COLO829 (cell line): Measurements from ENCODE around the gene TMEM131.

Experiments
- DNase-seq: peaks from one replicate; pipeline ENCODE4 v3.0.0; 2012; ENCODE audit warnings: low spot score

The TMEM131 gene

DNA sequence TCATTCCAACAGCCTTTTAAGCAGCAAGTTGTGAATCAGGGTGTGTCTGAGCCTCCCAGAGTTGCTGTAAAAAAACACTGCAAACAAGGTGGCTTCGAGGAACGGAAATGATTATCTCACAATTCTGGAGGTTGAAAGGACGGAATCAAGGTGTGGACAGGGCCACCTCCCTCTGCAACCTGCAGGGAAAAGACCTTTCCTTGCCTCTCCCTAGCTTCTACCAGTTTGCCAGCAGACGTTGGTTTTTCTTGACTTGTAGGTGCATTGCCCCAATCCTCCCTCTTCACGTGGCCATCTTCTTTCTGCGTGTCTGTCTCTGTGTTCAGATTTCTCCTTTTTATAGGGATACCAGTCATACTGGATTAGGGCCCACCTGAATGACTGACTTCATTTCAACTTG, 24.8 kb upstream of the TMEM131 start:
- DNase-seq, result no peak

DNA sequence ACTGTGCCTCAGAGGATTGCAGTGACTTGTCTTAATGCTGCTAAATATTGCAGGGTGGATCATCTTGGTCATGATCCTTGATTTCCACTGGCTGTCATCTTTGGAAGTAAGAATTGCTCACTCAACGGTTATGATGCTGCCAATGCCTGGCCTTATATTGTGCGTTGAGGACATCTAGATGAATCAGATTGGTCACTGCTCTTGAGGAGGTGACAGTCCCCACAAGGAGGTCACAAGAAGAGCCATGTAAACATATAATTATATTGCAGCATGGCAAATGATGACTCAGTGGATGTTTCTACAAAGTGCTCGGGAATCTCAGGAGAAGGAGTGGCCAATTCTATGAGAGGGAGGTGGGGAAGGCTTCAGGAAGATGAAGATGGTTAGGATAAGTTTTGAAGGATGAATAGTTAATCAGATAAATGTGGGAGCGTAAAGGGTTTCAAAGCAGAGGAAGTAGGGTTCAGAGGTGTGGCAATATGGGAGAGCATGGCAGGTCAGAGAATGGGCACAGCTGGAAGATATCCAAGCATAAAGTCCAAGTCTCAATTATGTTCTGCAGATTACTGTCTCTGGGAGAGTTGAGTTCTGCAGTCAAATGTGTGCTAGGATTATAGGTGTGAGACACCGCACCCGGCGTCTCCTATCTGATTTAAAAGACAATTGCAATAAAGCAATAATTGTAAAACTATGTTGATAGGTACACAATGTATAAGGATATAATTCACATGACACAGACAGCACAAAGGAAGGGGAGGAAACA, 21.3 kb upstream of the TMEM131 start:
- DNase-seq, result no peak

DNA sequence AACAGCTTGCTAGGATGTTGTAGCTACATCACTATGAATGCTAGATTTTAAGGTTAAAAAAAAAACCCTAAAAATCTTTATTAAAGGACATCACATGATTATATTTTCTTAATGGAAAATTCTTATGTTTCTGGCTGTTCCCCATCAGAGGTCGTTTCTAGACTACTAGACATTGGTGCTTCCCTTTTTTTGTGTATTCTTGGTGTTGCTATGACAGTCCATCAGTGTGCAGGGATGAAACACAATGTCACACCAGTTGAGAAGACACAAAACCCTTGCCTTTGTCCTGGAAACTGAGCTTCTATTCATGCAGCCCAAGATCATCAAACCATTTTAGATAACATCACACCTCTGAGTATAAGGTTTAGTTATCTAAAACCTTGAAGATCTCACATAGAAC, 19.9 kb upstream of the TMEM131 start:
- no peak for DNase-seq

DNA sequence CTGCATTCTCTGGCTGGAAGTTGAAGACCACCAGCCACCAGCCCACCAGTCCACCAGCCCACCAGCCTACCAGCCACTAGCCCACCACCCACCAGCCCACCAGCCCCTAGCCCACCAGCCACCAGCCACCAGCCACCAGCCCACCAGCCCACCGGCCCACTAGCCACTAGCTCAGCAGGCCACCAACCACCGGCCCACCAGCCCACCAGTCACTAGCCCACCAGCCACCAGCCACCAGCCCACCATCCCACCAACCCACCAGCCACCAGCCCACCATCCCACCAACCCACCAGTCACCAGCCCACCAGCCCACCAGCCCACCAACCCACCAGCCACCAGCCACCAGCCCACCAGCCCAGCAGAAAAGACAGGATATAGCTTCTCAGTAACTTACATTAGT, 18.6 kb upstream of the TMEM131 start:
- no peak for DNase-seq

DNA sequence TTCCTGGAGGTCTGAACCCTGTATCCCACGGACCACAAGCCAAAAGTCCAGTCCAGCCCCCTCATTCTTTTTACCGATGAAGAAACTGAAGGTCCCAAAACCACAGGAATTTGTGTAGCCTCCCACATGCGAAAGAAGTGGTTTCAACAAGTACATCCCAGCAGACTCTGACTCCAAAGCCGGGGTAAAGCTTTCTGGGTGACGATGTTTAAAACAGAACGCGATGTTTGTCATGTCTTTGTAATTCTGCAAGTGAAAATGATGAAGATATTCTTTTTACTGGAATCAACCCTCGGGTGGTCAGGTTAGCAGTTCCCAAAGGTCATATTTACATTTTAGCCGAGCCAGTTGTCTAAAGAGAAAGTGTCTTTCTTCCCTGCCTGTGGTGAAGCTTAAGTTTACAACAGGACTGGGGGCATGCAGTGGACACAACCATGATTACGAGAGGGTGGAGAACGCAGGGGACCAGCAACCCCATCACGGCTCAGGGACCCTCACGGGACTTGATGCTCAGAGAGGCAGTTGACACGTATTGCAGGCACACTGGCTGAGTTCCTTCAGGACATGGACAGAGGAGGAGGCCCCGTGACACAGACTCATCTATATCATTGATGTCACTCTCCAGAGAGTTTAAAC, 17.8 kb upstream of the TMEM131 start:
- DNase-seq, result no peak

DNA sequence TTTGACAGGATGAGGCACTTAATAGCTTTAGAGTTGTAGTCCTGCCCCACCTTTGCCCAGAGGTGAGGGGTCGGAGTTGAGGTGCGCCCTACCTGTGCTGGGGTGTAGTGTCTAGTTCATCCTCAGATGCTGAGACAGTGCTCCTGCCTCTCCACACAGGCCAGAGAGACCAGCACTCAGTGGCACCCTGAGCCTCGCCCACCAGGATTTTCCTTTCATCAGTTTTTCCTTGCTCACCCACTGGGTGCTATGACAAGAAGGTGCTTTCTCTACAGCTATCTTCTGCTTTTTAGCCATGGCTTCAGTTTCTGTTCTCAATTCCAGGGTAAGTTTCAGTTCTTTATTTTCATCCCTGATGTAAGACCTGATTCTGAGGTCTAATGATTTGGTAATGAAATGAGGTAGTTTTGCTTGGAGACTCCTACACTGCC, 16.8 kb upstream of the TMEM131 start:
- no peak for DNase-seq

DNA sequence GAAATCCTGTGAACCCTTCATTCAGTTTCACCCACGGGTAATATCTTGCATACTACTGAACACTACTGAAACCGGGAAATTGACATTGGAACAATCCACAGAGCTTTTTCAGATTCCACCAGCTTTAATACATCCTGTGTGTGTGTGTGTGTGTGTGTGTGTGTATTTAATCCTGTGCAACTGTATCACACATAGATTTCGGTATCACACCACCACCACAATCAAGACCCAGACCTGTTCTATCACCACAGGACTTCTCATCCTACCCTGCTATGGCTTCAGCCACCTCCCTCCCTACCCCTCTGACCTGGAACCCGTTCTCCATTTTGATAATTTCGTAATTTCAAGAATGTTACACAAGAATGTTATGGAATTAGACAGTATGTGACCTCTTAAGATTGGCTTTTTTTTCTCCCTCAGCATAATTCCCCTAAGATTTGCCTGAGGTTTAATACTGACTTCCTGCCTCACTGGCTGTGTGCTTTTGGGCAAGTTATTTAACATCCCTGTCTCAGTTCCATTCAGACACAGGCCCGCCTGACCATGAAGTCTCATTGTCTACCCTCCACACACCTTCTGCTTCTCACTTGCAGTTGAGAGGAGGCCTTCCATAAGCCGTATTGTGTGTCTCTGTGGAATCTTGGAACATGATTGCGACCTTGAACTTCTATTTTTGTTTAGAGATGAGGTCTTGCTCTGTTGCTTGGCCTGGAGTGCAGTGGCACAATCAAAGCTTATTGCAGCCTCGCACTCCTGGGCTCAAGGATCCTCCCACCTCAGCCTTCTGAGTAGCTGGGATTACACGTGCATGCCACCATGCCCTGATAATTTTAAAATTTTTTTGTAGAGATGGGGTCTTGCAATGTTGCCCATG, 14.4 kb upstream of the TMEM131 start:
- DNase-seq, result no peak

DNA sequence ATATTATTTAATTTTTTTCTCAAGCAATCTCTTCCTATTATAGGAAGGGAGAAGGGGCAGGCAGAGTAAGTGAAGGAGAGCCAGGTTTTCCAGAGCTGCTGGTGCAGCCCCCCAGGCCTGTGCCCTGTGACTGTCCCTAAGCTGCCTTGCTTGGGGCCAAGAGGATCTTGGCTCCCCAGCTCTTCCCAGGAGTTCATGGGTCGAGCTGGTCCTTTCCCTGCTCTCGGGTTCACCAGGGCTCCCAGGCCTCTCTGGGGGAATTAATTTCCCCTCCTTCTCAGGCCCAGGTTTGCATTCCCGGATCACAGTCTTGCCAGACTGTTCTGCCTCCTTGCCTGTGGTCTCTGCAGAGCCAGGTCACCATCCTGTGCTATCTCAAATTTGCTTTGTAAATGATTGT, 12.7 kb upstream of the TMEM131 start:
- no peak for DNase-seq

DNA sequence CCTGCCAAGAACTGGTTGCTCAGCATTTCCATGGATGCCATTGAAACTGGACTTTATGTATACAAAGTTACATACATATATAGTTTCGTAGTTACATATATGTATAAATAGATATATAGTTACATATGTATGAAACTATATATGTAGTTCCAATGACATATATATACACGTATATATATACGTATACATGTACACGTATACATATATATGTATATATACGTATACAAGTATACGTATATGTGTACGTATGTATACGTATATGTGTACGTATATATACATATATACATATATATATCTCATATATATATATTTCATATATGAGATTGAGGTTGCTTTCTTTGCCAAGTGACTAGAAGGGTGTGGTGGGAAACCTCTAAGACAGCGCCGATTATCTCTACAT, 10.6 kb upstream of the TMEM131 start:
- no peak for DNase-seq

DNA sequence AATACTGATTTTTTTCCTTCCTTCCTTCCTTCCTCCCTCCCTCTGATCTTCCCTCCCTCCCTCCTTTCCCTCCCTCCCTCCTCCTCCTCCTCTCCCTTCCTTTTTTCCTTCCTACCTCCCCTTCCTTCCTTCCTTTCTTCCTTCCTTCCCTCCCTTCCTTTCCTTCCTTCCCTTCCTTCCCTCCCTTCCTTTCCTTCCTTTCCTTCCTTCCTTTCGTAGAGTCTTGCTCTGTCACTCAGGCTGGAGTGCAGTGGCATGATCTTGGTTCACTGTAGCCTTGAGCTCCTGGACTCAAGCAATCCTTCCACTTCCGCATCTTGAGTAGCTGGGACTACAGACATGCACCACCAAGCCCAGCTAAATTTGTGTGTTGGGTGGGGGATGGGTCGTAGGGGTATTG, 8.9 kb upstream of the TMEM131 start:
- DNase-seq, result no peak

DNA sequence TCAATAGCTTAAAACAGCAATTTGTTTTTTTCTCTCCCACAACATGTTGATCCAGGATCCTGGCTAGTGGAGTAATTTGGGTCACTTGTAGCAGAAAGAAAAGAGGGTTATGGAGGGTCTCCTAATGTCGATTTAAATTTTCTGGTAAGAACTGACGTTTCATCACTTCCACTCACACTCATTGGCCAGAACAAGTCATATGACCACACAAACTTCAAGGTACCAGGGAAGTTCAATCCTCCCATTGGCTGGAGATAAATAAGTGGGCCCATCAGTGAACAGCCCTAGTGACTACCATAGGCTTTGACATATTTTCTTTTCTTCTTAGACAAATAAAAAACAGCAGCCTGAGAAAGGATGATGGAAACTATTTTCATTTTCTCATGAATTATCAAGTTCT, 8.3 kb upstream of the TMEM131 start:
- no peak for DNase-seq

DNA sequence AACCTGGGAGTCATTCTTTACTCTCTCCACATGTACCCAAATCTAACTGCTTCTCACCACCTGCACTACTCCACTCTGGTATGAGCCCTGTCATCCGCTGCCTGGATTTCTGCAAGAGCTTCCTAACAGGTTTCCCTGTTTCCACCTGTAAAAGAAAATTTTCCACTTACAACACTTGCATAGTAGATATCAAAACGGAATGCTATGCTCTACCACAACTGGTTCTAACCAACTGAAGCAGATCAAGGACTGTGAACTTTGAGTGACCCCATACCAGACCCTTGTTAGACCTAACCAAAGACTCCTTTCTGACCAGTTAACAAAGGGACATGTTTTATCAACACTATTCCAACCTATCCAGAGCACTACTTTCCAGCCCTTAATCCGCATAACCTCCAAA, 3.8 kb upstream of the TMEM131 start:
- no peak for DNase-seq

DNA sequence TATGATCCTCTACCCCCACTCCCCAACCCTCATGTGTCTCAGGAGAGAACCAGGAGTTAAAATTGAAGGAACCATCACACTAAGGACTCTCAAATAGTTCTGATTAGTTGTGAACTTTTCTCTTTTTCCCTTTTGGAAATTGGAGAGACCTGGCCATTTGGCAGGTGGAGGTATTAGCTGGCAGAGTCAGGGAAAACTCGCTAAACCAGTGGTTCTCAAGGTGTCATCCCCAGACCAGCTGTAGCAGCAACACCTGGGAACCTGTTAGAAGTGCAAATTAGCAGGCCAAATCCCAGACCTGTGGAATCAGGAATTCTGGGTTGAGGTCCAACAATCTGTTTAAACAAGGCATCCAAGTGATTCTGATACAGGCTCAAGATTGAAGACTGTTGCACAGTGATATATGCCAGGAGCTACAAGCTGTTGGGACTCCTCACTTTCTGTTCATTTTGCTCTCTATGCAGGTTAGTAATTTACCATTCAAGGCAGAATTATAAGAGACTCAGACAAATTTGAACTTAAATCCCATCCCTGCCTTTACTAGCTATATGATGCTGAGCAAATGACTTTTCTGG, 2.8 kb upstream of the TMEM131 start:
- DNase-seq, result no peak

DNA sequence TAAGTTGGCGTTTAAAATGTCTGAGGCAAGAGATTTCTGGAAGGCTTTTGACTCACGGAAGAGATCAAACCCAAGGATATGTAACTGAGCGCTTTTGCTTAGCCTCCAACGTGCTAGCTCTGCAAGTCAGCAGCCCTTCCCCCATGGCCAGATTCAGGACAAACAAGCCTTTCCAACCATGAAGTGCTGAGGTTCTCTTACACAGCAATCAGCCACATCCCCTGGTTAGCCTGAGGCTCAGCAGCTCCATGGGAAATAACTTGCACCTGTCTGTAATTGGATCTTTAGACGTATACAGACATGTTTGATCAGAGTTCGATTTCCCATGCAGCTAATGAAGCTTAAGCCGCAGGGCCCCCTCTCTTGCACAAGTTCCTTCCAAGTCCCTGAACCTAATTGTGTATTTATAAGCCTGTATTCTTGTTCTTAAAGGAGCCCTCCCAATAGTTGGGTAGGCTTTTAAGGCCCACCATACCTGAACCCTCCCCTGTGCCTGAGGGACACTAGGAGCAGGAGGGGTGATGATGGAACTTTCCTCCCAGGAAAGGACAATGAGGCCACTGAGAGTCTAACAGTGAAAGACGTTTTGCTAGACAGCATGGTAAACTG, 2.1 kb upstream of the TMEM131 start:
- no peak for DNase-seq

DNA sequence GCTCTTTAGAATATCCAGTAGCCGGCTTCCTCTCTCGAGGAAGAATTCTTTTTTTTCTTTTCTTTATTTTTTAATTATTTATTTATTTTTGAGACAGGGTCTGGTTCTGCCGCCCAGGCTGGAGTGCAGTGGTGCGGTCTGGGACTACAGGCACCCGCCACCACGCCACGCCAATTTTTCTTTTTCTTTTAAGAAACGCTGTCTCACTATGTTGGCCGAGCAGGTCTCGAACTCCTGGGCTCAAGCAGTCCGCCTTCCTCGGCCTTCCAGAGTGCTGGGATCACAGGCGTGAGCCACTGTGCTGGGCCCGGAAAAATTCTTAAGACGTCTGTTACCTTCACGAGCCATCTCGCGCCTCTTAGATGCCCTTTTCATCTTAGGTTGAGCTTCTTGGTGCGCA, 931 bp upstream of the TMEM131 start:
- no peak for DNase-seq

DNA sequence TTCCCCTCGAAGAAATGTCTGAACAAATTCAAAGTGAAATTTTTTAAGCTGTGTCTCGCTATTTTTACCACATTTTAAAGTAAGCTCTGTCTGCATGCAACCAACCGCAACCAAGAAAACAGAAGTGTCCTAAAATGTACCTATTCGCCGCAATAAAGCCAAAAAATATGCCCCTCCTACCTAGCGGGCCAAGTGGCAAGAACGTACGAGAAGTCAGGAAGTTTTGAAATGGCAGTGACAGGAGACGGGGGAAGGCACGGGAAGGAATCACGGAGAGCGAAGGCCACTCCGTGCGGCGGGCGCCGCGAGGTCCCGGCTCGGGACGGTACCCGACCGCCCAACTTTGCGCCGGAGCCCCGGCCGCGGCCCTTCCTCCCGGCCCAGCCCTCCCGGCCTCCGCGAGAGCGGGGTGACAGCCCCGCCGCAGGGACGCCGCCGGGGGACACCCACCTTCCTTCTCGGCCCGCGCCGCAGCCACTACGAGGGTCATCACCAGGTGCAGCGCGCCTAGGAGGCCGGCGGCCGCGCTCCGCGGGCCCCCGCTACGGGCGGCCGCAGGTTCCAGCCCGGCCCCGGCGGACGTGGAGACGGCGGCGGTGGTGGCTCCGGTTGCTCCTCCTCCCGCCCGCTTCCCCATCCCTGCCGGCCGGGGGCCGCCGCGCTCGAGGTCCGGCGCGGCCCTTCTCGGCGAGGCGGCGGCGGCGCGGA, 568 bp downstream of the TMEM131 start:
- peak; percentile 16 for DNase-seq

DNA sequence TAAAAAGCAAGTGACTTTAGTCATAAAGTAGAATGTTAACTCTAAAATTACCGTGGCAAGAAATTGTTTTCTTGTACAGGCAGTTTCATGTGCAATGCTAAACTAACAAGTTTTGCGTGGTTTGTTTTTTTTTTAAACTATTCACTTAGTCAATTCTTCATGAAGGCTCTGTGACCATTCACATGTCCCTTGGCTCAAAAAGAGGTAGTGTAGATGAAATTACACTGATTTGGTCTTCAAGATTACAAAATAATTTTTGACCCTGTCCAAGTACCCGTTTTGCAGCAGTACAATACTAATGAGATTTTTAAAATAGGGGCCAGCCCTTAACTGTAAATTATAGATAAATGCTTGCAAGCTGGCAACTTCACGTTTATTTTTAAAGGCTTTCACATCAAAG, 1.3 kb downstream of the TMEM131 start:
- no peak for DNase-seq

DNA sequence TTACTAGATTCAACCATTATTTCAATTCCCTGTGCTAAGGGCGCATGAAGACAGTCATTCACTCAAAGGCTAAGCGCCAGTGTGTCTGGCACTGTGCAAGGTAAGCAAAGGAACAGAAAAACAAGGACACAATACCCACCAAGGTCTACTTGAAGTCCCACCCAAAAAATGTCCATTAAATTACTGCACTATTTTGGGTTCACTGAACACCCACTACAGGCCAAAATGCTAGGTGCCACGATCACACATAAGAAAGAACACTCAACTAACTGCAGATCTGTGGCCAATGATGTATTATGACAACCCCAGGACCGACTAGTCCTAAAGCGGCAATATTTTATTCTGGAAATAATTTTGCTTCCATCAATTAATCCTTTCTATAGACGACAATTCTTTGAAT, 1.8 kb downstream of the TMEM131 start:
- DNase-seq, result no peak

DNA sequence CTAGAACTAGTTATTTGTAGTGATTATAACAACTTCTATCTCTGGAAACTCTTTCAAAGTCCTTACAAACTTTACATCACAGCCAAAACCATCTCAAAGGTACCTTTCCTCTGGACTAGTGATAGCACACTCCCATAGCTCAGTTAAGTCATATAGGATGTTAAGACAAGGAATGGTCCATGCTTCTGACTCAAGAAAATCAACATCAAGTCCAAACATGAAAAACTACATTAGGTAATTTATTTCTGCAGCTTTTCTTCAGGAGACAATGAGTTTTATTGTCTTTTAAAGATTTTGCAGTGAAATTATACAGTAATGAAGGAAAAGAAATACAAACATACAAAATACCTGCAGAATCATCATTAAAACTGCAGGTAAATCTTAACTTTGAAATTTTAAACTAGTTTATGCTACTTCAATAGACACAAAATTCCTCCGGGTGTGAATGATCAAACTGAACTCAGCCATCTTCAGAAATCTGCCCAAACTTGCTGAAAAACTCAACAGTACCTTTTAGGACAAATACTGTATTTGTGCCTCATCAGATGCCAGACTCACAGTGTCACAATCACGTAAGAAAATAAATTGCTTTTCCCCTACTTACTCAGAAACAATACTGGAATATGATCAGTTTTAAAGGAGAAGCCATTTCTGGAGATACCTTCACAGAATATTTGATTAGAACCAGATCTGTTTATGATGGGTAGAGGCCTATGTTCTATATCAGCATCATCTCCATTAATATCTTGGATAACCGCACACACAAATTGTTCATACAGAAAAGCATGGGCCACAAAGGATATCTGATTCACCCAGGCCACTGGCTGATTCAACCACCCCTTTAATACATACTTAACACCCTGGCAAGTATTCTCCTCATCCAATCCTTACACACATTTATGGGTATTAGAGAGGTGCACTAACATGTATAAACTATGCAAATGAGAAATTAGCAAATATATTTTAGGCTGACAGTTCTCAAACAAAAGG, 2.6 kb downstream of the TMEM131 start:
- DNase-seq, result no peak
